ENCODE results near the gene DOCK4.
A peak's percentile ranks its signal among the peaks of the same experiment; 100 is the strongest.

- TF ChIP-seq TAF1 (IDR thresholded peaks at IDR 0.05; ENCODE audit: low read depth) (no peak), EP300 (IDR thresholded peaks at IDR 0.05; ENCODE audit: borderline replicate concordance) (peak; percentile 80)
Measured at GRCh38 chr7:112080441-112080840, 125.8 kb downstream of the DOCK4 start.
